SHP77 (cell line): ENCODE results near the gene DSP.
A peak's percentile ranks its signal among the peaks of the same experiment; 100 is the strongest.

Source experiments
- DNase-seq, 2 experiments: peaks; one replicate each; lab custom pipeline; 2025; lab: John Stamatoyannopoulos, UW

DSP gene

DNA sequence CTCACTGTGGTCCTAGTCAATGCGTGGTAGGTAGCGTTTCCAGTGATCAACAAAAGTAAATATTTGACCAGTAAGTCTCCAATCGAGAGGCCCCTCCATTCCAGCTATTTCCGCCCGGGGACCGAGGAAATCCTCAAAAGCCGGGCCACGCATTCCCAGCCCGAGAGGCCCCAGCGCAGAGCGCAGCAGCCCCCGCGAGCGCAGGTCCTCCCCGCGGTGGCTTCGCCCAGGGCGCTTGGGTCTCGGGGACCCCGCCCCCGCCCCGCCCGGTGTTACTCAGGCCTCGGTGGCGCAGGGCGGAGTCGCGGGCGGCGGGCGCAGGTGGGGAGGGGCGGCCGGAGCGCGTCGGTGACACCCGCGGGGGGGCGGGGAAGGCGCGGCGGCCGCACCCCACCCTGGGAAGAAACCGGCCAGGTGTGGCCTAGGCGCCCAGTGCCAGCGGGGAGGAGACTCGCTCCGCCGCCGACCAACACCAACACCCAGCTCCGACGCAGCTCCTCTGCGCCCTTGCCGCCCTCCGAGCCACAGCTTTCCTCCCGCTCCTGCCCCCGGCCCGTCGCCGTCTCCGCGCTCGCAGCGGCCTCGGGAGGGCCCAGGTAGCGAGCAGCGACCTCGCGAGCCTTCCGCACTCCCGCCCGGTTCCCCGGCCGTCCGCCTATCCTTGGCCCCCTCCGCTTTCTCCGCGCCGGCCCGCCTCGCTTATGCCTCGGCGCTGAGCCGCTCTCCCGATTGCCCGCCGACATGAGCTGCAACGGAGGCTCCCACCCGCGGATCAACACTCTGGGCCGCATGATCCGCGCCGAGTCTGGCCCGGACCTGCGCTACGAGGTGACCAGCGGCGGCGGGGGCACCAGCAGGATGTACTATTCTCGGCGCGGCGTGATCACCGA, at the start of gene DSP:
DSP (plus strand) TSS at position 497 of the 890 bp plus-strand sequence; CDS start at position 742, 245 bp downstream.
- DNase-seq: peak; percentile 37 to 50

GRCh38 chr6:7493866-7494265, 47.6 kb upstream of the DSP start:
- no peak for DNase-seq

DNA sequence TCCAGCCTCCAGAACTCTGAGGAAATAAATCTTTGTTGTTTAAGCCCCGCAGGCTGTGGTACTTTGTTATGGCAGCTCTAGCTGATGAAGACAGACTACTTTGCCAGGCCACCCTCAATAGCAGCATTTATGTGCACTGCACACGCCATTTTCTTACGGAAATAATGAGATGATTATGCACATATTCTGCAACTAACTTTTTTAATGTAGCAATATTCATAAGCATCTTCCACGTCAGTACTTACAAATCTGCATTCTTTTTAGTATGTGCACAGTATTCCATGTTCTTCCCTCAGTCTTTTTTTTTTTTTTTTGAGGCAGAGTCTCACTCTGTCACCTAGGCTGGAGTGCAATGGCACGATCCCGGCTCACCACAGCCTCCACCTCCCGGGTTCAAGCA, 46.8 kb upstream of the DSP start:
- no peak for DNase-seq

- no peak for DNase-seq
Observed at GRCh38 chr6:7496266-7496875, 45.1 kb upstream of the DSP start.

GRCh38 chr6:7500752-7501282, 40.7 kb upstream of the DSP start:
- no peak for DNase-seq

DNA sequence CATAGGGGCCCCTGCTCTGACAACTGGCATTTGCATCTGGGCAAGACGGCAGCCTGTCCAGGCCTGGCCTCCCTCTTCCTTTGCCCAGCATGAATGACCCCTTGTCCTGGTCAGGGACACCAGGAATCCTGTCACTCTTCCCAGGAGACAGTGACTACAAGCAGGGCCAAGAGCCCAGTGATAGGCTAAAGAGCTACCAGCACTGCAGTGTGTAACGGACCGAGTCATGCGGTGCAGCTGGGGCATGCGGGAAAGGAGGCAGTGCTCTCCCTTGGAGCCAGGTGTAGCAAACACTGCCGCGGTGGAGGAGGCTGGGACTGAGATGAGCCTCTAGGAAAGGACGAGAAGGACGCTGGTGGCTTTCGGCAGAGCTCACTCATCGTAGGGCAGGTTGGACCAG, 38.7 kb upstream of the DSP start:
- no peak for DNase-seq

- DNase-seq: no peak
Observed at GRCh38 chr6:7504041-7504440, 37.4 kb upstream of the DSP start.

DNA sequence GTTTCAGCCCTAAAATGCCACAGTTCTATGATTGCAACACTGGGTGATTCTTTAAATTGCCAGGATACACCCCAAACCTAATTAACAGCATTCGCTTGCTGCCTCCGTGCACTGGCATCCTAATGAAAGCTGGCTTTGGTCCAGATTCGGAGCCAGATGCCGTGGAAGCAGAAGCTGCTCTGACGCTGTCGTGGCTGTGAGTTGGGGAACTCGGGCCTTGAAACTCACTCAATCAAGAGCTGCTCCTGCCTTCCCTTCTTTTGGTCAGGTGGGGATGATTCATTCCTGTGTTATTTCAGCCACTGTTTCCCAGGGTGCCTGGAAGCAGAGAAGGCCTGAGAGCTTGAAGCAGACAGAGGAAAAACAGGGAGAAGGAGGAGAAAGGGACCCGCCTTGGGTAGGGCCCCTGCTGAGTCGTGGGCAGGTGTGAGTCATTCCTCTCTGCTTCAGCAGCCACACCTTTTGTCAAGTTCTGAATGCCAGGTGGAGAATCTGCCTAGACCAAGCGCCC, 36.2 kb upstream of the DSP start:
- peak; percentile 56 to 69 for DNase-seq

GRCh38 chr6:7507600-7507999, 33.9 kb upstream of the DSP start:
- DNase-seq: no peak

DNA sequence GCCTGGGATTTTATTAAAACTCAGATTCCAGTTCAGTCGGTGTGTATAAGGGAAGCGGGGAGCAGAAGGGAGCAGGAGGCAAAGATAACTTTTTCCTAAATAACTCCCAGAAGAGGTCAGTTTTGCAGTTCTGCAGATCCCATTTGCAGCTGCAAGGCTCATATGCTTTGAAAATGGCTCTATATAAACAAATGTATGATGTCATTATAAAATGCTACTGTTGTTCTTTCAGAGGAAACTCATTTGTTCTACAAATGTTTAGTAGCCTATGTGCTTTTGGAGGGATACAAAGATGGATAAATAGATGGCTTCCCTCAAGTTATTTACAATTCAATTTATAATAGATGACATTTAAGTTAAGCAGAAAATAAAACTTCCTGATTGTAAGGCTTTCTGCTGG, 29.2 kb upstream of the DSP start:
- no peak for DNase-seq

DNA sequence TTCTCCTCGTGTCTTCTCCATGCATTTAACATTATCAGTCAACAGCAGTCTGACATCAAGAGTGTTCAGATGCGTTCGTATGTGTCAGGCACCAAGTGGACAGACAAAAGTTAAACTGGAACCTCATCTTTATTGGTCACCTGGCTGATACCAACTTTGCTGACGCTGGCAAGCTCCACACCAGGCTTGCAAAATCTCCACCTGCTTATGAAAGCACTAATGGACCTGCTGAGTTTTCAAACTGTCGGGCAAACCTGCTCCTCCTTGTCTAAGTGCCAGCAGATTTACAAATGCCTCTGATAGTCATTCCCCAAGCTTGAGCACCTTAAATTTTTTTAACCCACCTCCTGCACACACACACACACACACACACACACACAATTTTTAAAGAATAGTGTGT, 27.9 kb upstream of the DSP start:
- DNase-seq: no peak

DNA sequence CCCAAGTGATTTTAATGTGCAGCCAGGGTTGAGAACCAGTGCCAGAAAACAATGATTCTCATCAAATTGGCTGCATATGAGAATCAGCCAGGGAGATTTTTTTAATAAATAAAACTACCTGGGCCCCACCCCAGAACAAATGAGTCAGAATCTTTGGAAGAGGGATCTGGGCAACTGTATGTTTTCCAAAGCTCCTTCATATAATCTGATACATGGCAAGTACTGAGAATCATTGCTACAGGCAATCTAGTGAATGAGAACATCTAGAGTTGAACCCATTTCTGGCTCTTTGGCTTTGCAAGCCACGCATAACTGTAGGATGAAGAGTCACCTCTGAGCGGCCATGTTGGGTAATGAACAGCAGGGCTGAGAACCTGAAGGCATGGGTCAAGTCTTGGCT, 26.1 kb upstream of the DSP start:
- DNase-seq: no peak

- no peak for DNase-seq
Observed at GRCh38 chr6:7518877-7519276, 22.6 kb upstream of the DSP start.

DNA sequence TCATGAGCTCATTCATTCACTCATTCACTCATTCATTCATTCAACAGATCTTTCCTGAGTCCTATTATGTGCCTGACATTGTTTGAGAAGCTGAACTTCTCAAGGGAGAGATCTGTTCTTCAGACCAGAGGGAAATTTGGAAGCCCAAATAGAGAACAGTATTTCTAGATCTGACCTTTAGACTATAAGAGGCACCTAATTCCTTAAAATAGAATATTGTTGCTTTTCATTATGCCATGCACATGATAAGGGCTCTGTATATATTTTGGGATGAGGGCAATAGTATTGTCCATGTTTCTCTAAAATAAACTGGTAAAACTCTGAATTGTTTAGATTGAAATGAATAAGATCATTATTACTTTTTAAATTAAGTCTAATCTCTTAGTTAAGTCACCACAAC, 18.6 kb upstream of the DSP start:
- DNase-seq: no peak

- DNase-seq: no peak
Observed at GRCh38 chr6:7523922-7524321, 17.5 kb upstream of the DSP start.

GRCh38 chr6:7526755-7527154, 14.7 kb upstream of the DSP start:
- DNase-seq: no peak

- no peak for DNase-seq
Observed at GRCh38 chr6:7528565-7528964, 12.9 kb upstream of the DSP start.

- no peak for DNase-seq
Observed at GRCh38 chr6:7529141-7529540, 12.3 kb upstream of the DSP start.

DNA sequence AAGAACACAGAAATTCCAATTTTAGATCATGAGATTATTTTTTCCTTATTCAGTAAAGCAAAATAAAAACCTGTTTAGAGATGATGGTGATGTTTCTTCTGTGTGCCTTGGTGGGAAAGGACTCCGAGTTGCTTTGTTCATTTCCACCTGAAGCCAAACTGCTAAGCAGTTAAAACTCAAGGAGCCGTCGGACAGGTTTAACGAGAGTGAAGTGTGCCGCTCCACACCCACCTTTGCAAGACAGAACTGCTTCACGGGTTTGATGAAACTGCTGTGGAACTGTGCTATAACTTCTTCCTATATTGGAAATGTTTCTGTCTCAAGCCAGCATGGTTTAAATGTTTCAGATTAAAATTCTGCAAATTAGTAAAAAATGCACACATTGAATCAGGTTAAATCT, 9.2 kb upstream of the DSP start:
- DNase-seq: no peak

DNA sequence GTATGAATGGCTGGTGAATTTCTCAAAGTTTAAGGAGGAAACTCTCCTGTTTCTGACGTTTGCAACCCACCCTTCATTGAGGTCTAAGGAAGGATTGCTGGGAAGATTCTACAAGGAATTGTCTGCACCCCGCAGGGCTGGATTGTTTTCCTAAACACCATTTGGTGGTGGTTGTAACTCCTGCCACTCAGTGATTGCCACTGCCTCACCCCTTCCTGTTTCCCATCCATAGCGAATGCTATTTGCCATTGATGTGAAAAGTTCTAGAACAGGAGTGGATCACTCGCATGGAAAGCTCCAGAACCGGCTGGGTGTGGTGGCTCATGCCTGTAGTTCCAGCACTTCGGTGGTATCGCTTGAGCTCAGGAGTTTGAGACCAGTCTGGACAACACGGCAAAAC, 8.7 kb upstream of the DSP start:
- no peak for DNase-seq

GRCh38 chr6:7534192-7534591, 7.3 kb upstream of the DSP start:
- DNase-seq: no peak

GRCh38 chr6:7535498-7535897, 6.0 kb upstream of the DSP start:
- no peak for DNase-seq

GRCh38 chr6:7537565-7538174, 3.8 kb upstream of the DSP start:
- DNase-seq: no peak
